ENCODE results near the gene C10orf120. TPM values are rescaled to one million over a fixed set of nuclear protein-coding genes. Genes with fewer than 3 reads are reported as not detected.

Gene C10orf120
- total and polyA plus RNA-seq, 2 experiments from 2014 or later = not detected

DNA sequence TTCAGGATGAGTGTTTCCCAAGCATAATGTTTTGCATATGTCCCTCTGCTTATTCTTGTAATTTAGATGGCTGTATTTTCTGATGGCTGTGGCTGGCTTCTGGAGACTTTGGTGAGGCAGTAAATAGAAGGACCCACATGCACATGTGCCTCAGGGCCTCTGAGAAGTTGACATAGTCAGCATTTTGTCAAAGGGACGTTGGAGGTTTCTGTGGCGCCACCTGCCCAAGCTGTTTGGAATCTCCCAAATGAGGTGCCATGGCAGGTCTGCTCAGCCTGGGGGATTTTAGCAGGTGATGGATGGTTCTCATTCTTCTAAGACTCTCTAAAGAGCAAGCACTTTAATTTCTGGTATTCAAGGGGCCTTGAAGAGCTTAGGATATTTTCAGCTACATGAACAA is 29.8 kb downstream of the C10orf120 start:
- H3K4me1 ChIP-seq (ENCODE audit: low read depth) = no peaks in the 10 kb centered on the region
- no peaks in the 10 kb centered on the region for H3K27me3 ChIP-seq
- no peak overlapping the region for H3K4me3 ChIP-seq
- no peak overlapping the region for H3K27ac ChIP-seq
- no peak for DNase-seq (ENCODE audit: low read depth in 1 of 2, low spot score in 1 of 2)
- H3K9me3 ChIP-seq (ENCODE audit: low read depth) = no peaks in the 10 kb centered on the region
- no peaks in the 10 kb centered on the region for H3K36me3 ChIP-seq
- TF ChIP-seq, protein P1, sequence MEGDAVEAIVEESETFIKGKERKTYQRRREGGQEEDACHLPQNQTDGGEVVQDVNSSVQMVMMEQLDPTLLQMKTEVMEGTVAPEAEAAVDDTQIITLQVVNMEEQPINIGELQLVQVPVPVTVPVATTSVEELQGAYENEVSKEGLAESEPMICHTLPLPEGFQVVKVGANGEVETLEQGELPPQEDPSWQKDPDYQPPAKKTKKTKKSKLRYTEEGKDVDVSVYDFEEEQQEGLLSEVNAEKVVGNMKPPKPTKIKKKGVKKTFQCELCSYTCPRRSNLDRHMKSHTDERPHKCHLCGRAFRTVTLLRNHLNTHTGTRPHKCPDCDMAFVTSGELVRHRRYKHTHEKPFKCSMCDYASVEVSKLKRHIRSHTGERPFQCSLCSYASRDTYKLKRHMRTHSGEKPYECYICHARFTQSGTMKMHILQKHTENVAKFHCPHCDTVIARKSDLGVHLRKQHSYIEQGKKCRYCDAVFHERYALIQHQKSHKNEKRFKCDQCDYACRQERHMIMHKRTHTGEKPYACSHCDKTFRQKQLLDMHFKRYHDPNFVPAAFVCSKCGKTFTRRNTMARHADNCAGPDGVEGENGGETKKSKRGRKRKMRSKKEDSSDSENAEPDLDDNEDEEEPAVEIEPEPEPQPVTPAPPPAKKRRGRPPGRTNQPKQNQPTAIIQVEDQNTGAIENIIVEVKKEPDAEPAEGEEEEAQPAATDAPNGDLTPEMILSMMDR (IDR thresholded peaks at IDR 0.05; ENCODE audit: low read depth, low read length) = no peak

DNA sequence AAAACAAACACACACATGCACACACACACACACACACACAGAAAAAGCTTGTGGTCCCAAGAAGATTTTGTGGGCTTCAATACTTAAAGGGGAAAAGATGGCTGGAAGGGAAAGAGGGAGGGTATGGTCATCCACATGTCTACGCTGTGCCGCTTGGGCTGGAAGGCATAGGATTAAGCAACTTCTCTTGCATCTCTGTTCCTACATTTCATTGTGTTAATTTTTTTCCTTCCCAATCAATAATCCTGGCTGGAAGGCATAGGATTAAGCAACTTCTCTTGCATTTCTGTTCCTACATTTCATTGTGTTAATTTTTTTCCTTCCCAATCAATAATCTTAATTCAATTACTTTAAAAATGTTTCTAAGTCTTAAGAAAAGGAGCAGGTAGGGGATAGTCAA is 30.6 kb downstream of the C10orf120 start:
- H3K27me3 ChIP-seq = no peaks in the 10 kb centered on the region
- H3K9me3 ChIP-seq (ENCODE audit: low read depth) = no peaks in the 10 kb centered on the region
- no peak for DNase-seq (ENCODE audit: low read depth in 1 of 2, low spot score in 1 of 2)
- H3K36me3 ChIP-seq = no peaks in the 10 kb centered on the region
- TF ChIP-seq, protein P1 (IDR thresholded peaks at IDR 0.05; ENCODE audit: low read depth, low read length) = no peak
- no peak overlapping the region for H3K27ac ChIP-seq
- no peak overlapping the region for H3K4me3 ChIP-seq
- H3K4me1 ChIP-seq (ENCODE audit: low read depth) = no peaks in the 10 kb centered on the region

DNA sequence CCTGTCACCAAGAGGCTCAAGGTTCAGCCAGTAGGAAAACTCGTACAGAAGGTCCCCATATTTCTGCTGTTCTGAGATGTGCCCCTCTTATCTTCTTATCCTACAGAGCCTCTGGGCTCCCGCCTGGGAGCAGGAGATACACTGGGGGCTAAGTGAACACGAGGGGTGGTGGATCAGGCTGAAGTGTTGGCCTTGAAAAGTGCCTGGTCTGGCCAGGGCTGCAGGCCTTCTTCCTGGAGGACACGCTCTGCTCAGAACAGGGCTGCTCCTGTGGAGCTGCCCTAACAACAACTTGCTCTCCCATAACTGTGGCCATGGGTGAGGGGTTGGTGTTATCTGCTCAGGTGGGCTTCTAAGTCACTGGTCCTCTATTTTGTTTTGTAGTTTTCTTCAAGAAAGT is 33.7 kb downstream of the C10orf120 start:
- no peak for DNase-seq (ENCODE audit: low read depth in 1 of 2, low spot score in 1 of 2)
- H3K27me3 ChIP-seq = no peaks in the 10 kb centered on the region
- TF ChIP-seq, protein P1 (IDR thresholded peaks at IDR 0.05; ENCODE audit: low read depth, low read length) = no peak
- no peaks in the 10 kb centered on the region for H3K4me1 ChIP-seq (ENCODE audit: low read depth)
- H3K27ac ChIP-seq = no peak overlapping the region
- H3K9me3 ChIP-seq (ENCODE audit: low read depth) = no peaks in the 10 kb centered on the region
- H3K4me3 ChIP-seq = no peak overlapping the region
- H3K36me3 ChIP-seq = no peaks in the 10 kb centered on the region

DNA sequence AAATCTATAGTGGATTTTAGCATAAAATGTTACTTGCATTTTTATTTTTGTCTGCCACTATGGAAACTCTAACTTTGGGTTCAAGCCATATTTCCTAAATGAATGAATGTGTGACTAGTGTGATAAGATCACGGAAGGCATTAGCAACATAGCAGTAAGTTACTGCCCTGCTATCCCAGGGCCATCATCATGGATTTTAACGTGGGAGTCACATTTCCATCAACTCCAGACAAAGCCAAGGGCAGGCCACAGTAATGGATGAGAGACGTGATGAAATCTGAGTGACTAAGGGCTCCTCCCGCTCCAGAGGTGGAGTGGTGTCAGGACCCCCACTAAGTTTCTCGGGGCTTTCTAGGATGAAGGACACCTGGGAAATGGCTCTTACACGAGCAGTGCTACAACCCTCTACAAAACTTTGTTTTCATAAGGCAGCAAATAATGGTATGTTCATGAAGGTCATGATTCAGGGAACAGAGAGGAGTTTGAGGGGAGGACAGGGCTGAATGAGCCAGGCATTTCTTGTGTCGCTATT is 34.3 kb downstream of the C10orf120 start:
- Histone ChIP-seq H3K36me3 (no peaks in the 10 kb centered on the region), H3K27ac (no peak overlapping the region), H3K4me1 (ENCODE audit: low read depth) (no peaks in the 10 kb centered on the region), H3K9me3 (ENCODE audit: low read depth) (no peaks in the 10 kb centered on the region), H3K4me3 (no peak overlapping the region), H3K27me3 (no peaks in the 10 kb centered on the region)
- no peak for DNase-seq (ENCODE audit: low read depth in 1 of 2, low spot score in 1 of 2)
- TF ChIP-seq, protein P1 (IDR thresholded peaks at IDR 0.05; ENCODE audit: low read depth, low read length) = no peak

DNA sequence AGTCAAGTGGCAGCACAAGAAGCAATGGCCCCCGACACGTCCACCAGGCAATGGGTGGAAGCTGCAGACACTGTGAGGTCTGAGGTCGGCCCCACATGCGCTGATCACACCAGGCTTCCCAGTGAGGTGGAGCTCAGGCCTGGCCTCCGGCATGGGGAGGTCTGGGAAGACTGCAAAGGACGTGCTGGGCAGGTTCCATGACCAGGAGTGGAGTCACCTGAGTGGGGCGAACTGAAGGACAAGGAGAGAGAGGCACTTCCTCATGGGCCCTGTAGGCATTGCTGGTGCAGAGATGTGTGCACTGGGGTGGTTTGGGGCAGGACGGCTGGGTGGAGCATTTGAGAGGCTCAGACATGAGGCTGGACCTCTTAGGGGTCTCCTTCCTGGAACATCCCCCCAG is 35.1 kb downstream of the C10orf120 start:
- TF ChIP-seq, protein P1 (IDR thresholded peaks at IDR 0.05; ENCODE audit: low read depth, low read length) = no peak
- Histone ChIP-seq H3K4me1 (ENCODE audit: low read depth) (no peaks in the 10 kb centered on the region), H3K36me3 (no peaks in the 10 kb centered on the region), H3K4me3 (no peak overlapping the region), H3K9me3 (ENCODE audit: low read depth) (no peaks in the 10 kb centered on the region), H3K27ac (no peak overlapping the region), H3K27me3 (no peaks in the 10 kb centered on the region)
- DNase-seq (ENCODE audit: low read depth in 1 of 2, low spot score in 1 of 2) = no peak

Data from cardiac muscle cell (in vitro differentiated cells and primary cell).